Measurements from ENCODE around the gene PTDSS2.
A peak's percentile ranks its signal among the peaks of the same experiment; 100 is the strongest.
"Not testable (repeated sequence)": the region's sequence is repeated elsewhere in the genome, so short reads cannot be mapped to it uniquely, and the experiment has no call there.

Gene PTDSS2

DNA sequence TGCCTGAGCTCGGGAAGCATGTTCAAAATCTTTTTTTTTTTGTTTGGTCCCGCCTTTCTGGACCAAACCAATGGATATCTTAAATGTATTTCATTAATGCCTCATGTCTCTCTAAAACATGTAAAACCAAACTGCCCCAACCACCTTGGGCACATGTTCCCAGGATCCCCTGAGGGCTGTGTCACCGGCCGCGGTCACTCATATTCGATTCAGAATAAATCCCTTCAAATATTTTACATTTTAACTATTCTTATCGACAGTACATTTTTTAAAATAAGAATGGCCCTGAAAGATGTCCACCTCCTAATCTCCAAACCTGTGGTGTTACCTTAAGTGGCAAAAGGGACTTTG lies 54.9 kb downstream of the PTDSS2 start:
- DNase-seq (ENCODE audit: low read depth, low spot score): no peak

DNA sequence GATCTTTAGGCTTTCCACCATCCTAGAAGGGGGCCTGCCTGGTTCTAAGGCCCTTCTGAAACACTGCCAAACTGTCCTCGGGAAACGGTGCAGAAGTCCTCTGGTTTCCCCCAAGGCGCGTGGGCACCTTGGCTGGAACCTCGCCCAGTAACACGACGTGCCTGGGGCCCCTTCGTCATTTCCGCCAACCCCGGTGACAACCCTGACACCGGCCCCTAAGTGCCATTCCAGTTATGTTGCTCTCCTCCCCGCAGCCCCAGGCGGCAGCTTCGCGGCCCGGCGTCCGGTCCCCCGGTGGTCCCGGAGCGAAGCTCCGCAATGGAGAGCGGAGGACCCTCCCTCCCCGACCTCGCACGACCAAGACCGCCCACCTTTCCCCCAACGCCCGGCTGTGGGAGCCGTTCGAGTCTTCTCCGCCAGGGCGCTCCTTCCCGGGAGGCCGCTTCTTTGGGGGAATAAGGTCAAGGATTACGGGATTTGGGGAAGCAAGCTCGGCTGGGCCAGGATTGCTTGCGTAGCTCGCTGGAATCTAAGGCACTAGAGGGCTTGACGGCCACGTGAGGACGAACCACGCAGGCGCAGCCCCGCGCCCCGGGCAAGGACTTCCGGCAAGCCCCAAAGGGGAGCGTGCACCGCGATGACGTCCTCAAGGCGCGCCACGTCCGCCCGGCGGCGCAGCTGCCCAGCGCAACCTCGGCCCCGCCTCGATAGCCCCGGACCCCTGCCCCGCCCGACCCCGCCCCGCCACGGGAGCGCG lies 56.3 kb downstream of the PTDSS2 start:
- DNase-seq (ENCODE audit: low read depth, low spot score): peak; percentile 86

DNA sequence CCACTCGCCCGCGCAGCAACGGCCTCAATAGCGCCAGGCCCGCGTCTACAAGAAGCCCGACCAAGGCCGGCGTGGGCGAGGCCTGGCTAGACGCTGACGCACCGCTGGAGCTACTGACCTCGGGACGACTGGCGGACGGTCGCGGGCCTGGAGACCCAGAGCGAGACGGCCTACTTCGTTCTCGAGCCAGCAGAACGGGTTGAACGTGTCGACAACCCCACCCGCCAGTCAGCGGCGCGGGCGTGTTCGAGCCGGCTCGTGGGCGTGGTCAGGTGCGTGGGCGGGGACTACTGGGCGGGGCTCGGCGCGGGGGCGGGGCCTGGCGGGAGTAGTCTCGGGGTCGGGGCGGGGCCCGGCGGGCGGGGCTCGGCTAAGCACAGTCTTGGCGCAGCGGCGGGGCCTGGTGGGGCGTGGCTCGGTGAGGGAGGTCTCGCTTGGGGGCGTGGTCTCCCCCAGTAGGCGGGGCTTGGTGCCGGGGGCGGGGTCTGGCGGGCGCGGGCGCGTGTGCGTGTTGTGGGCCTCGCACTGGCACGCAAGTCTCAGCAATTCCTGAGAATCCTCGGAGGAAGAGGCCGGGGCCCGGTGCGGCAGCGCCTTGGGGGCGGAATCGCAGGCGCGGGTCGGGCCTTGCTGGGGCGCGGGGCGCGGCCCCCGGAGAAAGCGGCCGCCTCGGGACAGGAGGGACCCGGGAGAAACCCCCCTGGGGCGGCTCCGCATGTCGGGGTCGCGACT lies 57.1 kb downstream of the PTDSS2 start, which contains the start of gene RNH1:
Gene RNH1 (minus strand): TSS at position 248 of the 732 bp plus-strand sequence. CDS start 5,080 bp downstream, outside the sequence.
- DNase-seq (ENCODE audit: low read depth, low spot score): no peak

DNA sequence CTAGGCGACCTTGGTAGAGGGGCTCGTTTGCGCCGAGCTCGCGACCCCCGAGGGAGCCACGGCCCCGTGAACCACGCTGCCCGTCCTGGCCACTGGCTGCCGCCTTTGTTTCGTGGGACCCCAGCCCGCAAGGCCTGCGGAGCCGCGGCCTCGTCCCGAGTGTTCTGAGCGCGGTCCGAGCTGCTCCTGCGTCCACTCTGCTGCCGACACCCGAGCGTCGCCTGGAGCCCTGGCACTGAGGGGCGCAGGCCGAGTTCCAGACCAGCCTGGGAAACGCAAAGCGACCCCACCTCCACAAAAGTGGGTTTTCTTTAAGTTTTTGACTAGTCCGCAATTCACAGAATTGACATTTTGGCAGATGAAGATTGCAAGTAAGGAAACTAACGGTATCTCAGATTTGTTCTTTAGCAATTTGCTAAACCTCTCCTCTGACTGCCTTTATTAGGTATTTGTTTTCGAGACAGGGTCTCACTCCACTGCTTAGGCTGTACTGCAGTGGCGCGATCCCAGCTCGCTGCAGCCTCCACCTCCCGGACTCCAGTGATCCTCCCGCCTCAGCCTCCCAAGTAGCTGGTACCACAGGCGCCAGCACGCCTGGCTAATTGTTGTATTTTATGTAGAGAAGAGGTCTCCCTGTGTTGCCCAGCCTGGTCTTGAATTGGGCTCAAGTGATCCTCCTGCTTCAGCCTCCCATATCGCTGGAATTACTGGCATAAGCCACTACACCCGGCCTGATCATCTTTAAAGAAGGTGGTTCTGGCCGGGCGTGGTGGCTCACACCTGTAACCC lies 57.8 kb downstream of the PTDSS2 start:
- DNase-seq (ENCODE audit: low read depth, low spot score): no peak

DNA sequence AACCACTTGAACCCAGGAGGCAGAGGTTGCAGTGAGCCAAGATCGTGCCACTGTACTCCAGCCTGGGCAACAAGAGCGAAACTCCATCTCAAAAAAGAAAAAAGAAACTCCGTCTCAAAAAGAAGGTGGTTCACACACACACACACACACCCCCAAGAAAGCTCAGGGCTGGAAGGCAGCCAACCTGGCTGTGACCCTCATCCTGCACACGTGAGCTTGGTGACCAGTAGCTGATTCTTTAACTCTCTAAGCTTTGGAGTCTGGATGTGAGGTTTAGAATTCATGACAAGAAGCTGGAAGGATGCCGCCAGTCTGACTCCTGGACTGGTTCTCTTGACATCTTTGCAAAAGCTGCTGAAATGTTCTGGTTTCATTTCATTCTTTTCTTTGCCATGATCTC lies 58.9 kb downstream of the PTDSS2 start:
- no peak for DNase-seq (ENCODE audit: low read depth, low spot score)

DNA sequence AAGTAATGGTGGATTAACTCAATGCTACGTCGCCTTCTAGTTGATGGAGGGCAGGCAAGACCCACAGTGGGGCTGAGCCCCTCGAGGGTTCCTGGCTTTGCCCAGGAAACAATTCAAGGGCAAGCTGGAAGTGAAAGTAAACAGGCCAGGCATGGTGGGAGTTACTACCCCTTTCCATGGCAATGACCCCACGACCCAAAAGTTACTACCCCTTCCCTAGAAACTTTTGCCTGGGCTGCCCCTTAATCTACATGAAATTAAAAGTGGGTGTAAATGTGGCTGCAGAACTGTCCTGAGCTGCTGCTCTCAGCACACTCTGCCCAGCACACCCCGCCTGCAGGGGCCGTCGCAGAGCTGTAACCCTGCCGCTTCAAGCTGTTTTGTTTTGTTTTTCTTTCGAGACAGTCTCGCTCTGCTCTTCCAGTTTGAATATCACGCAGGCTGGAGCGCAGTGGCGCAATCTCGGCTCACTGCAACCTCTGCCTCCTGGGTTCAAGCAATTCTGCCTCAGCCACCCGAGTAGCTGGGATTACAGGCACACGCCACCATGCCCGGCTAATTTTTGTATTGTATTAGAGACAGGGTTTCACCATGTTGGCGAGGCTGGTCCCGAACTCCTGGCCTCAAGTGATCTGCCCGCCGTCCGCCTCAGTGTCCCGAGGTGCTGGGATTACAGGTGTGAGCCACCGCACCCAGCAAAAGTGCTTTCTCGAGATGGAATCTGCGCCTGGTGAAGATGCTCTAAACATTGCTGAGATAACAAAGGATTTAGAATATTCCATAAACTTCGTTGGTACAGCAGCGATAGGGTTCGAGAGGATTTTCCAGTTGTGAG lies 62.9 kb downstream of the PTDSS2 start:
- DNase-seq (ENCODE audit: low read depth, low spot score): no peak

DNA sequence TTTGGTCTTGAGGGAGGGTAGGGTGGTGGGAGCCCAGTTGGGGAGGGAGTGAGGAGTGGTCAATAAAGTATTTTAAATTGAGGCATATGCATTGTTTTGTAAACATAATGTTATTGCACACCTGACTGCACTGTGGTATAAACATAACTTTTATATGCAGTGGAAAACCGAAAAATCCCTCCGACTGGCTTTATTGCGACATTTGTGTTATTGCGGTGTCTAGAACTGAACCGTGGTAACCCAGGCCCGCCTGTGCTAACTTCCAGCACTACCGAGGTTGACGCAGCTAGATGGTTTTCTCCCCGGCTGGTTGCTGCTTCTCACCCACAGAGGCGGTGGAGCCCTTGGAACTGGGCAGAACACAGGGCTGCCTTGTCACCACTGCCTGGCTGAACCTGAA lies 64.5 kb downstream of the PTDSS2 start:
- DNase-seq (ENCODE audit: low read depth, low spot score): no peak

DNA sequence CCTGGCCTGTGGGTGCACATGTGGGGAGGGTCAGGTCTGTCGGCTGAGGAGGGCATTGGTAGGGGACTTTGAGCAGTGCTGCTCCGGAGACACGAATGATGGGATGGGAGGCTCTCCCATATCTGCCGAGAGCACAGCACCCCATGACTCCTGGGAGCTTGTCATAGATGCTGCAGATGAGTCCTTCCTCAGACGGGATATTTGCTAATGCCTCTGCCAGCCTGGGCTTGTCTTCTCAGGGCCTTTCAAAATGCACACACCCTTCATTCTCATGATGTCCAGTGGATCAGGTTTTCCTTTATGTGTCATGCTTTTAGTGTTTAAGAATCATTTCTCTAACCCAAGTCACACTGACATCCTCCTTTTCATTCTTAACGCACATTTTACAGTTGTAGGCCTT lies 65.1 kb downstream of the PTDSS2 start:
- DNase-seq (ENCODE audit: low read depth, low spot score): no peak

DNA sequence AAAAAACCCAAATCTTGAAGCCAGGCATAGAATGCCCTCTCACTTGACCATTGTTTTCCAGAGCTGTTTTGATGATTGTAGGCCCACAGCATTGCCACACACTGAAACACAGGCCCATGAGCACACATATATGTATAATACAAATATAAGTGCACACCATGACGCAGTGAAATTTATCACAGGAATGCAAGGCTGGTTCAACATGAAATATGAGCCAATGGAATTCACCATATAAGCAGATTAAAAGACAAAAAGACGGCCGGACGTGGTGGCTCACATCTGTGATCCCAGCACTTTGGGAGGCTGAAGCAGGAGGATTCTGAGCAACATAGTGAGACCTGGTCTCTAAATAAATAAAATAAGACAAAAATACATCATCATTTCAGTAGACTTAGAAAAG lies 66.3 kb downstream of the PTDSS2 start:
- DNase-seq (ENCODE audit: low read depth, low spot score): no peak

DNA sequence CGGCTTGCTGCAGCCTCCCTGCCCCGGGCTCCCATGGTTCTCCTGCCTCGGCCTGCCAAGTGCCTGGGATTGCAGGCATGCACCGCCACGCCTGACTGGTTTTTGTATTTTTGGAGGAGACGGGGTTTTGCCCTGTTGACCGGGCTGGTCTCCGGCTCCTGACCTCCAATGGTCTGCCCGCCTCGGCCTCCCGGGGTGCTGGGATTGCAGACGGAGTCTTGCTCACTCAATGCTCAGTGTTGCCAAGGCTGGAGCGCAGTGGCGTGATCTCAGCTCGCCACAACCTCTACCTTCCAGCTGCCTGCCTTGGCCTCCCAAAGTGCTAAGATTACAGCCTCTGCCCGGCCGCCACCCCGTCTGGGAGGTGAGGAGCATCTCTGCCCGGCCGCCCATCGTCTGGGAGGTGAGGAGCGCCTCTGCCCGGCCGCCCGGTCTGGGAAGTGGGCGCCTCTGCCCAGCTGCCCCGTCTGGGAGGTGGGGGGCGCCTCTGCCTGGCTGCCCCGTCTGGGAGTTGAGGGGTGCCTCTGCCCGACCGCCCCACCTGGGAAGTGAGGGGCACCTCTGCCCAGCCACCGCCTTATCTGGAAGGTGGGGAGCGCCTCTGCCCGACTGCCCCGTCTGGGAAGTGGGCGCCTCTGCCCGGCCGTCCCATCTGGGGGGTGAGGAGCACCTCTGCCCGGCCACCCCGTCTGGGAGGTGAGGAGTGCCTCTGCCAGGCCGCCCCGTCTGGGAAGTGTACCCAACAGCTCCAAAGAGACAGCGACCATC lies 67.0 kb downstream of the PTDSS2 start:
- DNase-seq (ENCODE audit: low read depth, low spot score): not testable (repeated sequence)

DNA sequence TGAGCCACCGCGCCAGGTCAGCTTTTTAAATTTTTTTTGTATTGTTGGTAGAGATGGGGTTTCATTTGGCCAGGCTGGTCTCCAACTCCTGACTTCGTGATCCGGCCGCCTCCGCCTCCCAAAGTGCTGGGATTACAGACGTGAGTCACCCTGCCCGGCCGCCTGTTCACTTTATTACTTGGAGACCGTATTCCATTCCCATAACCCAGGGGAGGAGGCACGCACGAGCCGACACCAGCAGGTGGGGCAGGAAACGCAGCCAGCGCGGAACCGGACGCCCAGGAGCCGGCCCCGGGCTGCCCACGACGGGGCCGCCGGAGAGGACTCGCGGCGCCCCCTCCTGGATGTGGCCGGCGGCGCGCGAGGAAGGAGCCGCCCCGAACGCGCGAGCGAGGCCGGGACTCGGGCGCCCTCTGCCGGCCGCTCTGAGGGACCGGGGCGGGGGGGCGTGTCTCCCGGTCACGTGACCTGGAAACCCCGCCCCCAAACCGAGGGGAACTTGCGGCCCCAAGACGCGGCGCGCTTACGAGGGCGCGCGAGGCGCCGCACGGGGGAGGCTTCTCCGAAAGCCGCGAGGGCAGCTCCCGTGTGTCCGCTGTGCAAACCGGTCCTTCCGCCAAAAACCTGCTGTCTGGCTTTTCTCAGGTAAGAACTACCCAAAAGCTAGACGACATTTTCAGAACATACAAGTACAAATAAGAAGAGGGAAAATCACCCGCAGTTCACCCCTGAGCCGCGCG lies 68.6 kb downstream of the PTDSS2 start:
- DNase-seq (ENCODE audit: low read depth, low spot score): no peak

DNA sequence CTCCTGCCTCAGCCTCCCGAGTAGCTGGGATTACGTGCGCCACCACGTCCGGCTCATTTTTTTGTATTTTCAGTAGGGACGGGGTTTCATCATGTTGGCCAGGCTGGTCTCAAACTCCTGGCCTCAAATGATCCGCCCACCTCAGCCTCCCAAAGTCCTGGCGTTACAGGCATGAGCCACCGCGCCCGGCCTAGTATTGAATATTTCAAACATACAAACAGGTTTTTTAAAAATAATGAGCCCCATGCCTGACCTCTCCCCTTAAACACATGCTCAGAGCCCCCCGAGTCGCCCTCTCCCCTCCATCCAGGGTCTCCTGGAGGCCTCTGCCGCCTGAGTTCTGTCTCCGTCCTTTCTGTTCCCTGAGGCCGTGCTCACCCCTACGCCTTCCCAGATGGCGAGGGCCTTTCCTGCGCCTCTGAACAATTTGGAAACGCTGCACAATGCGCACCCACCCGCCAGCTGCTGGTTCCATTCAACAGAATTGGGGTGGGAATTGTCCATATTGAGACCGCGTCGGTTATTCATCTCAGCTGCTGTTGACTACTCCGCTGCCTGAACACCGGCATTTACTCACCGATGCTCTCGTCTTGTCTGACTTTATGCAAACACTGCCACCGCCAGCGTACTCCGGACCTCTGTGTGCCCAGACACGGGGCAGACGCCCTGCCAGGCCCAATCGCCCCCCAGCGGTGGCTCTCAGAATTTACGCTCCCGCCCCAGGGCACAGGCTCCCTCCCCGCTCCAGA lies 70.5 kb downstream of the PTDSS2 start:
- DNase-seq (ENCODE audit: low read depth, low spot score): no peak

DNA sequence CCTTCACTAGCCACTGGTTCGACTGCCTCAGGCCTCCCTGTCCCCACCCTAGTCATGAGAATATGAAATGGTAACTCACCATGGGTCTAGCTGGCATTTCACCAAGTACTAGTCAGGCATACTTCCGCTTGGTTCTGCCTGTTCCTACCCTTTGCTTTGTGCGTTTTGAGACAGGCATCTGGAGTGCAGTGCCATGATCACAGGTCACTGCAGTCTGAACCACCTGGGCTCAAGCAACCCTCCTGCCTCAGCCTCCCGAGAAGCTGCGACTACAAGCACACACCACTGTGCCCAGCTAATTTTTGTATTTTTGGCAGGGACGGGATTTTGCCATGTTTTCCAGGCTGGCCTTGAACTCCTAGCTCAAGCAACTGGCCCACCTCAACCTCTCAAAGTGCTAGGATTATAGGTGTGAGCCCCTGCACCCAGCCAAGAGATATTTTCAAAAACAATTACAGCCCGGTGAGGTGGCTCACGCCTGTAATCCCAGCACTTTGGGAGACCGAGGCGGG lies 71.2 kb downstream of the PTDSS2 start:
- no peak for DNase-seq (ENCODE audit: low read depth, low spot score)

DNA sequence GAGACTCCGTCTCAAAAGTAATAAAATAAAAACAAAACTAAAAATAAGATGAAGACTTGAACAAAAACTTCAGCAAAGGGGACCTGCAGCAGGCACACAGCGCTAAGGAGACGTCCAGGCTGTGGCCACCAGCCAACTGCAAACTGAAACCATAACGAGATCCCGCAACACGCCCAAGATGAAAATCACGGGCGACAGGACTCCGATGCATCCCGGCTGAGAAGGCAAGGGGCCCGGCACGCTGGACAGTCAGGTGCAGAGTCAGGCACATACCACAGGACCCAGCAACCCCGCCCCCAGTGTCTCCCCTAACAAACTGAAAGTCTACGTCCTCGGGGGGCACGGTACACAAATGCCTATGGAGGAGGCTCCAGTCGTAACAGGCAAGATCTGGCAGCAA lies 76.1 kb downstream of the PTDSS2 start:
- DNase-seq (ENCODE audit: low read depth, low spot score): no peak

DNA sequence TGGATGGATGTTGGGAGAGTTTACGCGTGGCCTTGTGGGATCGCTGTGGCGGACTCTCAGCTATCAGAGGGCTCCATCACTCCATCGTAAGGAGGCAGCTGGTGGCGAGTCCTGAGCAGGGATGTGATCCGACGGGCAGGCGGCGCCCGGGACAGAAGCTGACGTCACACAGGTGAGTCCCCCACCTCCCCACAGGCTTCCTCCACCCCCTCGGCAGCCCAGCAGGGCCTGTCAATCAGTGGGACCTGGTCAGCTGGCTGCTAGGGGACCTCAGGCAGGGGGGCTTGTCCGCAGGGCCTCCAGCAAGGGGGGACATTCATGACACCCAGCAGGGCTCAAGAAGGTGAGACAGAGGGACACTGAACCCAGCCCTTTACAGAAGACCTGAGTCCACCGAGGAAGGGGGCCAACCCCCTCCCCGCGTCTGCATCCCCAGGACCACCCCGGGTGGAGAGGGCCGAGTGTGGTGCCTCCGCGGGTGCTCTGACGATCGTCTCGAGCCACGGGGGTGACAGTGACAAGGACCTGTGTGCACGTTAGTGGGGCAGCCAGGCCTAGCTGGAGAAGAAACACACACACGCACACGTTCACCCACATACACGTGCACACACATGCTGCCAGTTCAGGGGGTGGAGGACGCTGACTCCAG lies 78.2 kb downstream of the PTDSS2 start:
- no peak for DNase-seq (ENCODE audit: low read depth, low spot score)

DNA sequence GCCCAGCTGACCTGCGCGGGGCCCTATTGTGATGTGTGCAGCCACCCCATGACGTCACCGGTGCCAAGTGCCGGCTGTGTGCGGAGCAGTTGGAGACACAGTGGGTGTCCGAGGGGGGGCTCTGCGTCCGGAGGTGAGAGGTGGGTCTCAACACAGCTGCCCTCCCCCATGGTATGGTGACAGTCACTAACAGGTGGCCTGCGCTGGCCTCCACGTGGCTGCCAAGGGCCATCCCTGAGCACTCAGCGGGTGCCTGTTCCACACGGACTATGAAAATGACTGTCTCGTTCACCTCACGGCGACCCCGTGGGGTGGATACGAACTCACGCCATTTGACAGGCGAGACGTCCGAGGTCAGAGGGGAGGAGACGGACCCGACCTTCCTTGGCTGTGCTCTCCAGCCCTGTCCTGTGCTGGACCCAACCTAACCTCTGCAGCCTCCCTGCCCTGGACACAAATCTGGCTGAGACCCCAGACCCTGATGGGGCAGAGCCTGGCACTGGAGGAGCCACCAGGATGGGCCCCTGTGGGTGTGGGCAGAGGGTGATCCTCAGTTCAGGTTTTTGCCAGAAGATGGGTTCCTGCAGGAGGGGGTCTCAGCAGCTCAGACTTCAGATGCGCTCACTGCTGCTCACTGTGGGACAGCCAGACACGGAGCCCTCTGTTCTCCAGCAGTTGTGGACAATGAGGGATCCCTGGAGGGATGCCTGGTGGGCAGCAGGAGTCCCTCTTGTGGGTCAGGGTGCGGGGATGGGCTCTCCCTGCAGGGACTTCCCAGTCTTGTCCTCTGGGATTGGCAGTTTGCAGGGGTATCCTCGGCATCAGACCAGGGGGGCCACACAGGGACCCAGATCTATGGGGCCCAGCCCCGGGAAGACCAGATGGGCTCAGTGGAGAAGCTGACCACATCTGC lies 79.0 kb downstream of the PTDSS2 start:
- DNase-seq (ENCODE audit: low read depth, low spot score): no peak

DNA sequence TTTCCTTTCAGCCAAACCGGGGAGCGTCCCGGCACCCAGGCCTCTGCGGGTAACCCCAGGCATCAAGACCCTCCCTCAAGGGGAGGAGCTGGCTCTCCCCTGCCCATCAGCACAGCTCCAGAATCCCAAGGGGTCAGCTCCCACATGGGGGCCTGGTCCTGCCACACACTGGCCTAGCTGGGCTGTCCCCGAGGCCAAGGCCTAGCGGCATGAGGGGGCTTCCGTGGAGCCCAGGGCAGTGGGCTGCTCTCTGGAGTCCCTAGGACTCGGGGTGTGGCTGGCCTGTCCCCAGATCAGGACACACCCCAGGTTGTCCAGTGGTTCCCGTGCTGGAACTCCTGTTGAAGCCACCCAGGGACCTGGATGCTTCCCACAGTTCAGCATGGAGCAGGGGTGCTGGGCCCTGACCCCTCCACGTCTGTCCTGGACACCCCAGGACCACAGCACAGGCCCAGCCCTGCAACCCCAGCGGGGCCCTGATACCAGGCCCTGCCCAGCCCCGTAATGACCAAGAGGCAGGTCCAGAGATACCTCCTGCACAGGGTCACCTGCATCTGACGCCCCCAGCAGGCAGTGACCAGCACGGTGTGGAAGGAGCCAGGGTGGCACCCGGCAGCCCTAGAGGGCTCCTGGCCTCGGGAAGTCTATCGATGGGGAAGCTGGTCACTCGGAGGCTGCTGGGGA lies 79.8 kb downstream of the PTDSS2 start:
- no peak for DNase-seq (ENCODE audit: low read depth, low spot score)
